Urothelium cell line (cell line): Measurements from ENCODE around the gene EIF2S3.
A peak's percentile ranks its signal among the peaks of the same experiment; 100 is the strongest.

Source experiments
- DNase-seq: peaks from one replicate; pipeline ENCODE4 v3.0.0; 2011; ENCODE audit warnings: low spot score, mixed read lengths
- FAIRE-seq: peaks from 2 replicates; lab custom pipeline; 2011; peaks lifted over from hg19 to GRCh38; lab: Jason Lieb, UNC

EIF2S3 gene

GRCh38 chrX:24054182-24055042 lies at the start of gene EIF2S3:
TSS of gene EIF2S3 (plus strand) at chrX:24054956. CDS start at chrX:24054969, 13 bp downstream.
- no peak for FAIRE-seq
- peak; percentile 69 for DNase-seq

- FAIRE-seq = no peak
- DNase-seq = no peak
Measured at GRCh38 chrX:24005028-24005427, 49.7 kb upstream of the EIF2S3 start.

DNA sequence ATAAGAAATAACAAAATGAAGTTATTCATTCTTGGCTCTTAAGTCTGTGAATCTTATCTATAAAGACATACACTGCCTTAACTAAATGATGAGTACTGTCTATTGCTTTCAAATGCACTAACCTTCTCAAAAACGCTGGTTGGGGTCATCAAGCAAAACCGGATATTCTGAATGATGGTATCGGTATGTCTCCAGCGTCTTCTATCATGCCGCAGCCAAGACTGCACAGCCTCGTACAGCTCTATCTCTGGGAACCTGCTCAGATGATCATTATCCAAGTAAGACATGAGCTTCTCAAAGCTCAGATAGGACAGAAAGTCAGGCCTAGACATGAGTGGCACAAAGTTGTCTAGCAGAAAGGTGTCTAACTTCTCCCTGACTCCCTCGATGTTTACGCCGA lies 48.9 kb upstream of the EIF2S3 start:
- FAIRE-seq (no peak), DNase-seq (no peak)

DNA sequence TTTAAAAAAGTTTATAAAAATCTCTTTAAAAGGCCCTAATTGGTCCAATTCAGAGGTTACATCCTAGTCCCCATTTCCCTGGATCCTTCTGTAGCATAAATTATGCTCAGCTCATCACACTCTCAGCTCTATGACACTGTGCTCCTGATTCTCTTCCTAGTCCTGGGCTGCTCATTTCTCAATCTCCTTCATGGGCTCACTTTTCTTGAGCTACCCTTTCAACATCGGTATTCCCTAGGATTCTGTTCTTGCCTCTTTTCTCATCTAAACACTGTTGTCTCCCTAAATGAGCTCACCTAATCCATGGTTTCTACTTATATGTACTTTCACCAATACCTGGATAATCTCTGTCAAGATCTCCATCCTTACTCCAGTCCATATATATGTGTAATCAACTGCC lies 42.5 kb upstream of the EIF2S3 start:
- no peak for FAIRE-seq

GRCh38 chrX:24014388-24015018 lies 40.3 kb upstream of the EIF2S3 start:
- DNase-seq = no peak
- no peak for FAIRE-seq

More for the DNA sequence above, 42.5 kb upstream of the EIF2S3 start:
- no peak for DNase-seq

DNA sequence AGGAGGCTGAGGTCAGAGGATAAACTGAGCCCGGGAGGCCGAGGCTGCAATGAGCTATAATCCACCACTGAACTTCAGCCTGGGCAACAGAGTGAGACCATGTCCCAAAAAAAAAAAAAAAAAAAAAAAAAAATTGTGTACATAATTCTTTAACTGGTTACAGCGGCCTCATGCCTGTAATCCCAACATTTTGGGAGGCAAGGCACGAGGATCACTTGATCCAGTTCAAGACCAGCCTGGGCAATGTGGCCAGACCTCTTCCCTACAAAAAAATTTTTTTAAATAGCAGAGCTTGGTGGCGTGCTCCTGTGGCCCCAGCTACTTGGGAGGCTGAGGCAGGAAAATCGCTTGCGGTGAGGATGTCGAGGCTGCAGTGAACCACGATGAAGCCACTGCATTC lies 37.1 kb upstream of the EIF2S3 start:
- FAIRE-seq = no peak
- no peak for DNase-seq

DNA sequence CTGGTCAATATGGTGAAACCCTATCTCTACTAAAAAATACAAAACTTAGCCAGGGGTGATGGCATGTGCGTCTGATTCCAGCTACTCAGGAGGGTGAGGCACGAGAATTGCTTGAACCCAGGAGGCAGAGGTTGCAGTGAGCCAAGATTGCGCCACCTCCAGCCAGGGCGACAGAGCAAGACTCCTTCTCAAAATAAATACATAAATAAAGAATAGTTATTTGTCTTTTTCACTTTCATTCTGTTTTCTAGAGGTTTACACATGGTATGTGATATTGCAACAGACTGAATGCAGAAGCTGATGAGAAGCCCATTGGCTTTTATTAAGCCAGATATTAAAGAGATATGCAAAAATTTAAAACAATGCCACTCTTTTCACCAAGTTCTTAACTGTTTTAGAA lies 35.9 kb upstream of the EIF2S3 start:
- FAIRE-seq (no peak), DNase-seq (no peak)

DNA sequence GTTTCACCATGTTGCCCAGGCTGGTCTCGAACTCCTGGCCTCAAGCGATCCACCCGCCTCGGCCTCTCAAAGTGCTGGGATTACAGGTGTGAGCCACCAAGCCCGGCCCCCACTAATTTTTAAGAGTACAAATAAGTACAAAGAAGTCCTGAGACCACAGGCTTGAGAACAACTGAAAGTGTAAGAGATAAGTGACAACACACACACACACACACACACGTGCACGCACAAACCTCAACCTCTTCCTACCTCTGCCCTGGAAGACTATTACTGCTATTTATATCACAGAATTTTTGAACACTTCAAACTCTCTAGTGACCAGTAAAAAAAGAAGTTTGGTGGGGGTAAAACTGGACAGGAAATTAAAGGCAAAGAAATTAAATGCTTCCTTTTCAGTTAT lies 35.3 kb upstream of the EIF2S3 start:
- no peak for DNase-seq

GRCh38 chrX:24020306-24020876 lies 34.4 kb upstream of the EIF2S3 start:
- FAIRE-seq = no peak
- DNase-seq = no peak

More for the DNA sequence above, 35.3 kb upstream of the EIF2S3 start:
- no peak for FAIRE-seq

DNA sequence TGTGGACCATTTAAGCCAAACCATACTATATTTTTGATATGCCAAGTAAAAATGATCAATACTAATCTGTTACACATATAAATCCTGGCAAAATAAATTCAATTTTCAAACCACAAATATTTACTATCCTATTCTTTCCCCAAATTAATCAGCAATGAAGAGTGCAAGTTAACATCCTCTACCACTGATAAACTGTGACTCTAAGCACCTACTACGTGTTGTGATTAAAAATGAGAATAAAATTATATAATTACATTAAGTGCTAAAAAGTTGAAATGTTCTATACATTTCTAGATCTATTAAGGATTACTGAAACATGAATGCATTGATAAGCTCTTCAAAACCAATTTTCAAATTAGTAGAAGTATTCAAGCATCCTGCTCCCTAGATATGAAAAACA lies 31.2 kb upstream of the EIF2S3 start:
- no peak for FAIRE-seq
- no peak for DNase-seq

GRCh38 chrX:24023972-24024669 lies 30.6 kb upstream of the EIF2S3 start:
- no peak for DNase-seq
- no peak for FAIRE-seq

- DNase-seq (peak; percentile 83), FAIRE-seq (no peak)
Measured at GRCh38 chrX:24024819-24025740, 29.7 kb upstream of the EIF2S3 start.

- DNase-seq (no peak), FAIRE-seq (no peak)
Measured at GRCh38 chrX:24025741-24026403, 28.9 kb upstream of the EIF2S3 start.

DNA sequence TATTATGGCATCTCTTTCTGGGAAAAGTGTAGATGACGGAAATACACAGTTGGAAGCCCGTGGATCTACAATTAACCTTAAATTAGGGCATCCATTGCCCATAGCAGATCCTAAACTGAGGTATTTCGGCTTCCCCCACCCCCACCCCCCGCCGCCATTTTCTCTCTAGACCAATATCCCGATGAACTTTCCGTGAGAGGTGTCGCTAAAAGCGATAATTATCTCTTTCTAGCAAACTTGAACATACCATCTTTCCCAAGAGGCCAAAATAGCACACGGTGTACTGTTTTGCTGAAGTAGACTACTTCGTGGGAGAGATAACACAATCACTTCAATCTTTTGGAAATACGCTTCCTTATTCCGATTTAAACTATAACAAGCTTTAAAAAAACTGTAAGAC lies 28.3 kb upstream of the EIF2S3 start:
- no peak for FAIRE-seq
- DNase-seq = no peak

DNA sequence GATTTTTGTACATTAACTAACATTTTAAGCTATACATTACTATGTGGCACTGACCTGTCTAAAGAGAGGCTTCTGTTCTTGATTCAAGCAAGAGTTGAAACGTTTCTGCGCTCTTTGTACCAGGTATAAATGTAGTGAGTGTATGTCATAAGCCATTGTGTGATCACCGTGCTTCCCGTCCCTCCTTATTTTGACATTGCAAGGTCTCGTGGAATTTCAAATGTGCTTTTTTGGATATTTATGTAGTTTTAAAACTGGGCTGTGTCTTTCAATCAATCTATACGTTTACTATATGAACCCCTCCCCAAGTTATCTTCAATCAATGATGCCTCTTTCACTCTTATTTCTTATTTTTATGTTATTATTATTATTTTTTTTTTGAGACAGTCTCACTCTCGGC lies 27.7 kb upstream of the EIF2S3 start, which contains the start of gene KLHL15:
TSS of gene KLHL15 (minus strand) at position 101 of the 400 bp plus-strand sequence. CDS start 20,493 bp downstream, outside the sequence.
- FAIRE-seq = no peak

DNA sequence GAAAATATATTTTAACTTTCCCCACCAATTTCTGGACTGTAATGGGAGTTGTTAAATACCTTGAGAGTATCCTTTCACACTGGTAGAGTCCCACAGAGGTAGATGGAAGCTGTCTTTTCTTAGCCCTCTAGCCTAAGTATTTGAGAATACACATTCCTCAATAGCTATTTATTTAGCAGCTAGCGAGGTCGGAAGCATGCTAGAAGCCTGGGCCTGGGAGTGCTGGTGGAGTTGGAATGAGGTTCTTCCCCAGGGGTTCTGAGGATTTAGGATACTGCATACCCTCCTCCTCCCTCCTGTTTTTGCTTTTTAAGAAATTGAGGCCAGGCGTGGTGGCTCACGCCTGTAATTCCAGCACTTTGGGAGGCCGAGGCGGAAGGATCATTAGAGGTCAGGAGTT lies 26.8 kb upstream of the EIF2S3 start:
- FAIRE-seq (no peak), DNase-seq (no peak)

More for the DNA sequence above, 27.7 kb upstream of the EIF2S3 start, which contains the start of gene KLHL15:
- DNase-seq = no peak

DNA sequence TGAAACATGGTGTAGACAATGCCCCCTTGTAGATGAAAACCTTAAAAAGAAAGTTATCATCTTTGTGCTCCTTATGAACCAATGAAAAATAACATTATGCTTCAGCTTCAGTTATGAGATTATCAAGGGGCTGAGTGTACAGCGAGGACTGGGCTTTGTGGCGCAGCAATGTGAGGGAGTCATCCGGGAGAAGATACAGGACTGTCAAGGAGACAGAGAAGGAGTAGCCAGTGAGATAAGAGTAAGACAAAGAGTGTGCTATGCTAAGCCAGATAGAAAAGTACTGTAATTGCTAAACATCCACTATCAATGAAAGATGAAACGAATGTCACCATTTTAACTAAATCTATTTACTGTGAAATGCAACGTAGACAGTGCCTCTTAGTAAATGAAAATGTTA lies 24.2 kb upstream of the EIF2S3 start:
- DNase-seq (no peak), FAIRE-seq (no peak)

DNA sequence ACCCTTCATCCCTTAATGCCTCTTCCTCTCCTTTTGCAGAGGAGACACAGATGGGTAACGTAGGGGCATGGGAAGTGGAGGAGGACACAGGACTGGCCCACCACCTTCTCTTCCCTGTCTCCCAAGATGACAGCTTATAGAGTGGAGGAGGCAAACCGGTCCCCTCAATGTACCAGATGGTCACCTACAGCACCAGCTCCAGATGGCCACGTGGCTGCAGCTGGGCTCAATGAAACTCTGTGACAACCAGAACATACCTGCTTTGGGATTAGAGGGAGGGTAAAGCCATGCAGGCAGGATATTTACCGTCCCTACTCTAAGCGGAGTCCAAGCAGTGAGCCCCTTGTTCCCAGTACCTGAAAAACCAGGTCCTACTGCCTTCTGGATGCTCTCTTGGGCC lies 20.3 kb upstream of the EIF2S3 start:
- DNase-seq = no peak
- no peak for FAIRE-seq

DNA sequence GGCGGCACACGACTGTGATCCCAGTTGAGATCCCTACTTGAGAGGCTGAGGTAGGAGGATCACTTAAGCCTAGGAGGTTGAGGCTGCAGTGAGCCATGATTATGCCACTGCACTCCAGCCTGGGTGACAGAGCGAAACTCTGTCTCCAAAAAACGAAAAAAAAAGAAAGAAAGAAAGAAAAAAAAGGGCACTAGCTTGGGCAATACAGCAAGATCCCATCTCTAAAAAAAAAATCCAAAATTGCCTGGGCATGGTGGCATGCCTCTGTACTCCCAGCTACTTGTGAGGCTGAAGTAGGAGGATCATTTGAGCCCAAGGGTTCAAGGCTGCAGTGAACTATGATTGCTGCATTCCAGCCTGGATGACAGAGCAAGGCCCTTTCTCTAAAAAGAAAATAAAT lies 17.0 kb upstream of the EIF2S3 start:
- DNase-seq = no peak
- FAIRE-seq = no peak
